ENCODE measurements around the gene CCL5. TPM values are rescaled to one million over a fixed set of nuclear protein-coding genes. Genes with fewer than 3 reads are reported as not detected.

Gene CCL5
- total RNA-seq, 1 experiment from 2014 or later = 0.34 TPM

DNA sequence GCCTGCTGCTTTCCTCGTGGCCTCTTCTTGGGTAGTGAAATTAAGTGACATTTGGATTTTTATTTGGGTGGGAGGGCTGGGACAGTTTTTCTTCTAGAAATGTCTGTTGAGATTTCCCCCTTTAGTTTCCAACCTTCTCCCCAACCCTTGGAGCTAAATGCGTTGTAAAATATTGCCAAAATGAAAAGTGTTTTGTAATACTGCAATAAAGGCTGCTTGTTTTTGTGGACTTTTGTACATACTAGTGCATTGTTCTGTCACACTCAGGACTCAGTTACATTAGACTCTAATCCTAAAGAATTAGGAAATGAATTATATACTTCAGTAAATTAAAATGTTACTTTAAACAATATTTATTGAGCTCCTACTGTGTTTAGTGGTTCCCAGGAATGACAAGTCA is 33.2 kb downstream of the CCL5 start:
- intact Hi-C loops (cut with micrococcal nuclease) = loop anchor here (10.0 kb wide), 1 partner anchor 308 kb away; no protein-coding TSS in a partner anchor
- Histone ChIP-seq H3K27me3 (ENCODE audit: insufficient read depth, low read length) (no peaks in the 10 kb centered on the region), H3K36me3 (ENCODE audit: control insufficient read depth in 1 of 2, insufficient read depth in 2 of 2, low read length in 2 of 2) (peaks cover 54 to 66% of the 10 kb centered on the region in 2 experiments), H2AFZ (ENCODE audit: low read depth, low read length, poor library complexity, severe bottlenecking) (no peak overlapping the region), H3K4me3 (replicated peaks in 1 of 2; ENCODE audit: low read depth in 1 of 2, low read length in 2 of 2) (no peak overlapping the region), H3K9me3 (ENCODE audit: control insufficient read depth in 1 of 2, insufficient read depth in 1 of 2, low read depth in 1 of 2, low read length in 2 of 2) (no peaks in the 10 kb centered on the region), H3K9ac (ENCODE audit: low read length) (no peak overlapping the region), H3K9me2 (ENCODE audit: insufficient read depth) (no peaks in the 10 kb centered on the region), H3K27ac (ENCODE audit: low read depth, low read length) (no peak overlapping the region), H3K79me2 (ENCODE audit: insufficient read depth, low read length) (peaks cover 45% of the 10 kb centered on the region), H3K4me2 (ENCODE audit: low read length) (no peak overlapping the region), H3K4me1 (ENCODE audit: control insufficient read depth in 1 of 2, insufficient read depth in 2 of 2, low read length in 2 of 2) (no peaks in the 10 kb centered on the region), H4K20me1 (ENCODE audit: insufficient read depth) (peaks cover 22% of the 10 kb centered on the region; the same call in 1 of the 2 replicates)
- BruUV-seq (replicated peaks) = no TSS peak
- DNase-seq (ENCODE audit: low read depth, low spot score) = no peak
- ChIA-PET CTCF (interaction anchor here (1.1 kb wide), 1 partner anchor 9 kb away, joined by 3 read pairs; no protein-coding TSS in a partner anchor), RAD21 (ENCODE audit: low non-redundant PET in 1 of 2, low total read pairs in 2 of 2, uncharacterized antibody in 2 of 2, unreplicated experiment in 2 of 2) (no interaction called here), POLR2A (no interaction called here)
- TF ChIP-seq ELF1 (IDR thresholded peaks at IDR 0.05; ENCODE audit: borderline replicate concordance, low read depth) (no peak), SIN3A (IDR thresholded peaks at IDR 0.05; ENCODE audit: low read depth) (no peak), ZFX (IDR thresholded peaks at IDR 0.05) (no peak), EGR1 (IDR thresholded peaks at IDR 0.05; ENCODE audit: low read depth) (no peak), ATF3 (IDR thresholded peaks at IDR 0.05) (no peak), CBX3 (IDR thresholded peaks at IDR 0.05; ENCODE audit: low read depth) (no peak), CEBPB (IDR thresholded peaks at IDR 0.05; ENCODE audit: low read depth) (no peak), EZH2phosphoT487 (IDR thresholded peaks at IDR 0.05; ENCODE audit: borderline replicate concordance) (no peak), JUND (IDR thresholded peaks at IDR 0.05) (no peak), RAD21 (IDR thresholded peaks at IDR 0.05; ENCODE audit: low read depth) (no peak), ZBTB33 (IDR thresholded peaks at IDR 0.05; ENCODE audit: extremely low read depth, insufficient replicate concordance, low read length) (no peak), EZH2 (IDR thresholded peaks at IDR 0.05) (no peak), POLR2A (IDR thresholded peaks at IDR 0.05; ENCODE audit: borderline replicate concordance, extremely low read depth, insufficient read depth, insufficient read length) (no peak), SP1 (IDR thresholded peaks at IDR 0.05; ENCODE audit: low read depth) (no peak), POLR2AphosphoS5 (IDR thresholded peaks at IDR 0.05; ENCODE audit: low read depth, low read length) (no peak), ZNF274 (IDR thresholded peaks at IDR 0.05; ENCODE audit: low read depth, low read length) (no peak)
- TF ChIP-seq, protein P1, sequence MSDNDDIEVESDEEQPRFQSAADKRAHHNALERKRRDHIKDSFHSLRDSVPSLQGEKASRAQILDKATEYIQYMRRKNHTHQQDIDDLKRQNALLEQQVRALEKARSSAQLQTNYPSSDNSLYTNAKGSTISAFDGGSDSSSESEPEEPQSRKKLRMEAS (IDR thresholded peaks at IDR 0.05) = no peak
- TF ChIP-seq, protein P2, sequence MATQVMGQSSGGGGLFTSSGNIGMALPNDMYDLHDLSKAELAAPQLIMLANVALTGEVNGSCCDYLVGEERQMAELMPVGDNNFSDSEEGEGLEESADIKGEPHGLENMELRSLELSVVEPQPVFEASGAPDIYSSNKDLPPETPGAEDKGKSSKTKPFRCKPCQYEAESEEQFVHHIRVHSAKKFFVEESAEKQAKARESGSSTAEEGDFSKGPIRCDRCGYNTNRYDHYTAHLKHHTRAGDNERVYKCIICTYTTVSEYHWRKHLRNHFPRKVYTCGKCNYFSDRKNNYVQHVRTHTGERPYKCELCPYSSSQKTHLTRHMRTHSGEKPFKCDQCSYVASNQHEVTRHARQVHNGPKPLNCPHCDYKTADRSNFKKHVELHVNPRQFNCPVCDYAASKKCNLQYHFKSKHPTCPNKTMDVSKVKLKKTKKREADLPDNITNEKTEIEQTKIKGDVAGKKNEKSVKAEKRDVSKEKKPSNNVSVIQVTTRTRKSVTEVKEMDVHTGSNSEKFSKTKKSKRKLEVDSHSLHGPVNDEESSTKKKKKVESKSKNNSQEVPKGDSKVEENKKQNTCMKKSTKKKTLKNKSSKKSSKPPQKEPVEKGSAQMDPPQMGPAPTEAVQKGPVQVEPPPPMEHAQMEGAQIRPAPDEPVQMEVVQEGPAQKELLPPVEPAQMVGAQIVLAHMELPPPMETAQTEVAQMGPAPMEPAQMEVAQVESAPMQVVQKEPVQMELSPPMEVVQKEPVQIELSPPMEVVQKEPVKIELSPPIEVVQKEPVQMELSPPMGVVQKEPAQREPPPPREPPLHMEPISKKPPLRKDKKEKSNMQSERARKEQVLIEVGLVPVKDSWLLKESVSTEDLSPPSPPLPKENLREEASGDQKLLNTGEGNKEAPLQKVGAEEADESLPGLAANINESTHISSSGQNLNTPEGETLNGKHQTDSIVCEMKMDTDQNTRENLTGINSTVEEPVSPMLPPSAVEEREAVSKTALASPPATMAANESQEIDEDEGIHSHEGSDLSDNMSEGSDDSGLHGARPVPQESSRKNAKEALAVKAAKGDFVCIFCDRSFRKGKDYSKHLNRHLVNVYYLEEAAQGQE (IDR thresholded peaks at IDR 0.05; ENCODE audit: low read depth) = no peak
- TF ChIP-seq, protein P3, sequence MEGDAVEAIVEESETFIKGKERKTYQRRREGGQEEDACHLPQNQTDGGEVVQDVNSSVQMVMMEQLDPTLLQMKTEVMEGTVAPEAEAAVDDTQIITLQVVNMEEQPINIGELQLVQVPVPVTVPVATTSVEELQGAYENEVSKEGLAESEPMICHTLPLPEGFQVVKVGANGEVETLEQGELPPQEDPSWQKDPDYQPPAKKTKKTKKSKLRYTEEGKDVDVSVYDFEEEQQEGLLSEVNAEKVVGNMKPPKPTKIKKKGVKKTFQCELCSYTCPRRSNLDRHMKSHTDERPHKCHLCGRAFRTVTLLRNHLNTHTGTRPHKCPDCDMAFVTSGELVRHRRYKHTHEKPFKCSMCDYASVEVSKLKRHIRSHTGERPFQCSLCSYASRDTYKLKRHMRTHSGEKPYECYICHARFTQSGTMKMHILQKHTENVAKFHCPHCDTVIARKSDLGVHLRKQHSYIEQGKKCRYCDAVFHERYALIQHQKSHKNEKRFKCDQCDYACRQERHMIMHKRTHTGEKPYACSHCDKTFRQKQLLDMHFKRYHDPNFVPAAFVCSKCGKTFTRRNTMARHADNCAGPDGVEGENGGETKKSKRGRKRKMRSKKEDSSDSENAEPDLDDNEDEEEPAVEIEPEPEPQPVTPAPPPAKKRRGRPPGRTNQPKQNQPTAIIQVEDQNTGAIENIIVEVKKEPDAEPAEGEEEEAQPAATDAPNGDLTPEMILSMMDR (IDR thresholded peaks at IDR 0.05 in 2 of 3, conservative IDR thresholded peaks at IDR 0.05 in 1 of 3; ENCODE audit: borderline replicate concordance in 1 of 3, insufficient read depth in 1 of 3, low read depth in 2 of 3, low read length in 2 of 3) = no peak
- ATAC-seq = no peak

All from HCT116 (cell line).